ENCODE measurements around the gene DIAPH3.
A peak's percentile ranks its signal among the peaks of the same experiment; 100 is the strongest.

DIAPH3 gene

DNA sequence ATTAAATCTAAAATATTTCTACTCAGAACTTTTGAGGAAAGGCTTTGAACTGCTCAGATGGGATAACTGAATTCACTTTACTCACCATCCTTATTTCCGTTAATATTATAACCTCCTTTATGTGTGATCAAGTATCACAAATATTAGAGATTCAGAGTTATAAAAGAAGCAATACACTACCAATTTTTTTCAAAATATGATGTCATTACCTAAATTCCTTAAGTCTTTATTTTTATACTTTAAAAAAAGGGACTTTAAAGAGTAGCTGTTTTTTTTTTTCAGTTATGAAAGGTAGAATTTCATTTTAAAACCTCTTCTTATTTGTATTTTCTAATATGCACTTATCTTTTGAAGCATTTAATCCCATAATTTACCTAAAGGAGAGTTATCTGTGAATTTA is 239.5 kb downstream of the DIAPH3 start:
- POLR2A ChIA-PET, result no interaction called here
- CTCF ChIA-PET, result no interaction called here
- TF ChIP-seq CTCF (IDR thresholded peaks at IDR 0.05; ENCODE audit: control extremely low read depth, extremely low read depth, low read depth, missing control alignments), result no peak
- DNase-seq (ENCODE audit: extremely low spot score), result no peak

GRCh38 chr13:59915252-59915651 is 248.5 kb downstream of the DIAPH3 start:
- DNase-seq (ENCODE audit: extremely low spot score), result no peak
- POLR2A ChIA-PET, result no interaction called here
- TF ChIP-seq CTCF (IDR thresholded peaks at IDR 0.05; ENCODE audit: control extremely low read depth, extremely low read depth, low read depth, missing control alignments), result no peak
- CTCF ChIA-PET, result interaction anchor here (0.7 to 1.3 kb wide), 4 partner anchors 9 to 474 kb away, joined by 3 to 4 read pairs (median 3); no protein-coding TSS in a partner anchor

- ChIA-PET CTCF (interaction anchor here (0.8 to 1.3 kb wide), 4 partner anchors 8 to 475 kb away, joined by 3 to 4 read pairs (median 3); no protein-coding TSS in a partner anchor), POLR2A (no interaction called here)
Measured at GRCh38 chr13:59914556-59914955, 249.2 kb downstream of the DIAPH3 start.

GRCh38 chr13:59906413-59907049 is 257.2 kb downstream of the DIAPH3 start:
- POLR2A ChIA-PET, result no interaction called here
- CTCF ChIA-PET, result interaction anchor here (0.7 to 3.5 kb wide), 23 partner anchors 9 to 515 kb away, joined by 3 to 25 read pairs (median 4); no protein-coding TSS in a partner anchor
- DNase-seq (ENCODE audit: extremely low spot score), result no peak

More at GRCh38 chr13:59914556-59914955, 249.2 kb downstream of the DIAPH3 start:
- no peak for TF ChIP-seq CTCF (IDR thresholded peaks at IDR 0.05; ENCODE audit: control extremely low read depth, extremely low read depth, low read depth, missing control alignments)
- no peak for DNase-seq (ENCODE audit: extremely low spot score)

GRCh38 chr13:59901191-59901590 is 262.5 kb downstream of the DIAPH3 start:
- no peak for TF ChIP-seq CTCF (IDR thresholded peaks at IDR 0.05; ENCODE audit: control extremely low read depth, extremely low read depth, low read depth, missing control alignments)
- DNase-seq (ENCODE audit: extremely low spot score), result no peak
- ChIA-PET CTCF (interaction anchor here (1.2 to 1.3 kb wide), 2 partner anchors 26 to 509 kb away, joined by 3 read pairs; no protein-coding TSS in a partner anchor), POLR2A (no interaction called here)

More at GRCh38 chr13:59906413-59907049, 257.2 kb downstream of the DIAPH3 start:
- TF ChIP-seq CTCF (IDR thresholded peaks at IDR 0.05; ENCODE audit: control extremely low read depth, extremely low read depth, low read depth, missing control alignments), result peak; percentile 53

- DNase-seq (ENCODE audit: extremely low spot score), result no peak
- POLR2A ChIA-PET, result no interaction called here
- CTCF ChIA-PET, result no interaction called here
- no peak for TF ChIP-seq CTCF (IDR thresholded peaks at IDR 0.05; ENCODE audit: control extremely low read depth, extremely low read depth, low read depth, missing control alignments)
Measured at GRCh38 chr13:59898066-59898465, 265.7 kb downstream of the DIAPH3 start.

Data from GM10248 (cell line).